Endodermal cell (in vitro differentiated cells): ENCODE measurements around the gene WASHC4. TPM values are rescaled to one million over a fixed set of nuclear protein-coding genes. Genes with fewer than 3 reads are reported as not detected.

Experiments
- DNase-seq: peaks from one replicate; pipeline ENCODE4 v3.0.0-alpha.2; 2017
- H3K27ac ChIP-seq: 2 replicates; pipeline ENCODE4 v1.5.1; 2013; ENCODE audit warnings: mild to moderate bottlenecking, low read depth, low read length, moderate library complexity
- H3K27me3 ChIP-seq: 2 replicates; pipeline ENCODE4 v1.6.1; 2013; ENCODE audit warnings: mild to moderate bottlenecking, low read length, moderate library complexity; ENCODE audit not compliant: insufficient read depth, control insufficient read depth, poor library complexity, severe bottlenecking
- H3K36me3 ChIP-seq: 2 replicates; pipeline ENCODE4 v1.7.0; 2013; ENCODE audit warnings: mild to moderate bottlenecking, low read length, moderate library complexity; ENCODE audit not compliant: control insufficient read depth, insufficient read depth
- H3K4me1 ChIP-seq: one replicate; pipeline ENCODE4 v1.7.0; 2013; ENCODE audit warnings: low read length; ENCODE audit not compliant: control insufficient read depth, insufficient read depth
- H3K4me3 ChIP-seq: 2 replicates; pipeline ENCODE4 v1.5.1; 2013; ENCODE audit warnings: mild to moderate bottlenecking, low read length, moderate library complexity
- H3K9ac ChIP-seq: 2 replicates; pipeline ENCODE4 v1.6.1; 2013; ENCODE audit warnings: mild to moderate bottlenecking, low read length, moderate library complexity; ENCODE audit not compliant: poor library complexity, severe bottlenecking; ENCODE audit errors: extremely low read depth
- H3K9me3 ChIP-seq: 2 replicates; pipeline ENCODE4 v1.6.1; 2013; ENCODE audit warnings: mild to moderate bottlenecking, low read length, moderate library complexity; ENCODE audit not compliant: control insufficient read depth
- H3K27ac Mint-ChIP-seq: 2 replicates; pipeline ENCODE4 v1.8.0; 2020; ENCODE audit warnings: mixed read lengths
- H3K27me3 Mint-ChIP-seq: 2 replicates; pipeline ENCODE4 v1.8.0; 2021; ENCODE audit warnings: mild to moderate bottlenecking, mixed read lengths; ENCODE audit not compliant: insufficient read depth
- H3K36me3 Mint-ChIP-seq: 2 replicates; pipeline ENCODE4 v1.8.0; 2020; ENCODE audit warnings: low read depth, mixed read lengths
- H3K4me1 Mint-ChIP-seq: 2 replicates; pipeline ENCODE4 v1.8.0; 2020; ENCODE audit warnings: mixed read lengths
- H3K4me3 Mint-ChIP-seq: 2 replicates; pipeline ENCODE4 v1.8.0; 2020; ENCODE audit warnings: mild to moderate bottlenecking, moderate library complexity, mixed read lengths
- H3K9me3 Mint-ChIP-seq: 2 replicates; pipeline ENCODE4 v1.8.0; 2020; ENCODE audit warnings: mild to moderate bottlenecking, mixed read lengths
- CTCF ChIP-seq: fragments of 200-600 bp; sonication (generic); conservative IDR thresholded peaks from 2 replicates; pipeline ENCODE4 v1.5.0; 2021; ENCODE audit warnings: antibody characterized with exemption, mild to moderate bottlenecking
- WGBS, 2 experiments: methylation state at CpG; one replicate each; pipeline versions ENCODE4 v1.1.5 to v1.1.7; 2013; ENCODE audit warnings: missing lambda C conversion rate in 2 of 2, mixed read lengths in 1 of 2; ENCODE audit not compliant: insufficient coverage in 1 of 2, insufficient read length in 1 of 2; 5-methylcytosine and 5-hydroxymethylcytosine counted together
- total RNA-seq, 2 donors: library from RNA; stranded (reverse); fragmentation: NEBNext Ultra II Directional in 1 of 2; extraction: Animal tissue kit (Norgen Biotek cat#: 25700) in 1 of 2; gene quantifications; 2 replicates in 1 of 2; 3 replicates in 1 of 2; pipeline ENCODE4 v1.2.1, GENCODE V29; 2021

The WASHC4 gene
- total RNA-seq, 2 donors from 2014 or later, result 39.7 to 40.6 TPM

- WGBS, 2 experiments, result 96 to 98% methylated on average over 5 of the region's 6 CpGs
- no peak for DNase-seq
- TF ChIP-seq CTCF, result no peak
- Histone ChIP-seq H3K27ac (no peak overlapping the region), H3K4me1 (peaks cover 4% of the 10 kb centered on the region), H3K27me3 (no peaks in the 10 kb centered on the region), H3K36me3 (peaks cover 30% of the 10 kb centered on the region), H3K9ac (no peak overlapping the region), H3K4me3 (no peak overlapping the region), H3K9me3 (no peaks in the 10 kb centered on the region)
- peaks cover 7% of the 10 kb centered on the region for H3K4me1 Mint-ChIP-seq
- peaks cover 56% of the 10 kb centered on the region for H3K36me3 Mint-ChIP-seq
- H3K9me3 Mint-ChIP-seq, result no peaks in the 10 kb centered on the region
- H3K27me3 Mint-ChIP-seq, result no peaks in the 10 kb centered on the region
- no peak overlapping the region for H3K4me3 Mint-ChIP-seq
- H3K27ac Mint-ChIP-seq, result no peak overlapping the region
Measured at GRCh38 chr12:105214148-105214547, 106.6 kb downstream of the WASHC4 start.

DNA sequence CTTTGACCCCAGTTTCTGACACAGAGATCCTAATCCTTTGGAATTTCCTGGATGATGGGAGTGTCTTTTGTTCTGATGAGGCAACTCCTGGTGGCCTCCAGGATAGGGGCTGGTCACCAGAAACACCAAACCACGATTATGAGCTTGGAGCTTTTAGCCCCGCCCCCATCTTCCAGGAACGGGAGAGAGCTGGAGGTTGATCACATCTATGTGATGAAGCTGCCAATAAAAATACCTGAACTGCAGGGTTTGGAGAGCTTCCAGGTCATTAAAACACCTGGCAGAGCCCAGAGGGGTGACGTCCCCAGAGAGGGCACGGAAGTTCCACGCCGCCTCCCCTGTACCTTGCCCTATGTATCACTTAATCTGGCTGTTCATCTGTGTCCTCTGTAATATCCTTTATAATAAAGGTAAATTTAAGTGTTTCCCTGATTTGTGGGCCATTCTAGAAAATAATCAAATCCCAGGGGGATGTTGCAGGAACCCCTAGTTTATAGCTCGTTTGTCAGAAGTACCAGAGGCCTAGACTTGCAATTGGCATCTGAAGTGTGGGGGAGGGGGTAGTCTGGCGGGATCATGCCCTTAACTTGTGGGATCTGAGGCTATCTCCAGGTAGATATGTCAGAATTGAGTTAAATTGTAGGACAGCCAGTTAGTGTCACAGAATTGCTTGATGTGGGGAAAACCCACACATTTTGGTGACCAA lies 107.3 kb downstream of the WASHC4 start:
- Histone ChIP-seq H3K4me3 (no peak overlapping the region), H3K27ac (no peak overlapping the region), H3K36me3 (peaks cover 30% of the 10 kb centered on the region), H3K9ac (no peak overlapping the region), H3K9me3 (no peaks in the 10 kb centered on the region), H3K4me1 (peaks cover 4% of the 10 kb centered on the region), H3K27me3 (no peaks in the 10 kb centered on the region)
- peaks cover 53% of the 10 kb centered on the region for H3K36me3 Mint-ChIP-seq
- no peak overlapping the region for H3K27ac Mint-ChIP-seq
- H3K9me3 Mint-ChIP-seq, result no peaks in the 10 kb centered on the region
- peaks cover 7% of the 10 kb centered on the region for H3K4me1 Mint-ChIP-seq
- TF ChIP-seq CTCF, result no peak
- no peaks in the 10 kb centered on the region for H3K27me3 Mint-ChIP-seq
- no peak overlapping the region for H3K4me3 Mint-ChIP-seq
- WGBS, 2 experiments, result 83 to 92% methylated on average over 6 to 9 of the region's 9 CpGs
- DNase-seq, result no peak

DNA sequence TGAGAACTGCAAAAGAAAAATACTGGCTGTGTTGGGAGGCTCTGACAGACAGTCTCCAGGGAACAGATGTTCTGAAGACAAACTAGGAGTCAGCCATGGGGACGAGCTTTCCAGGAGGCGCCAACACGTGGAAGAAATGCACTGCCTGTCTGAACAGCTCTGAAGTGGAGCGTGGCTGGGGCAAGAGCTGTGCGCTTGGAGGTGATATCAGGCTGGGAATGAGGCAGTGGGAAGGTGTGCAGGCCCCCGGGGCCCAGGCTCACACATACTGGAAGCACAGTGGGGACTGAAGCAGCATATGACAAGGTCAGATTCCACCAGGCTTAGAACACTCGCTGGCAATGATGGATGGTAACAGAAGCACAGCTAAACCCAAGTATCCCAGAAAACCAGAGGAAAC lies 110.9 kb downstream of the WASHC4 start:
- no peak overlapping the region for H3K4me3 Mint-ChIP-seq
- peaks cover 6% of the 10 kb centered on the region for H3K4me1 Mint-ChIP-seq
- TF ChIP-seq CTCF, result no peak
- Histone ChIP-seq H3K4me3 (no peak overlapping the region), H3K4me1 (peaks cover 4% of the 10 kb centered on the region), H3K27ac (no peak overlapping the region), H3K9ac (no peak overlapping the region), H3K27me3 (no peaks in the 10 kb centered on the region), H3K36me3 (peaks cover 22% of the 10 kb centered on the region), H3K9me3 (no peaks in the 10 kb centered on the region)
- peaks cover 39% of the 10 kb centered on the region for H3K36me3 Mint-ChIP-seq
- 88% methylated on average over 7 of the region's 7 CpGs for WGBS, 2 experiments
- H3K9me3 Mint-ChIP-seq, result no peaks in the 10 kb centered on the region
- no peak overlapping the region for H3K27ac Mint-ChIP-seq
- H3K27me3 Mint-ChIP-seq, result no peaks in the 10 kb centered on the region
- no peak for DNase-seq

Other genes starting within 250 kb of the WASHC4 start
- 1 to 10 TPM; 1.9 to 2.3 TPM for gene SLC41A2, start 149.4 kb upstream of the WASHC4 start, total RNA-seq
- 10 to 100 TPM; 26.1 to 29.1 TPM for gene NOPCHAP1, start 121.4 kb upstream of the WASHC4 start, total RNA-seq
- under 1 TPM; 0.22 to 0.27 TPM for gene ALDH1L2, start 23.3 kb upstream of the WASHC4 start, total RNA-seq
- 10 to 100 TPM; 31.8 to 35.2 TPM for gene APPL2, start 128.4 kb downstream of the WASHC4 start, total RNA-seq
- 10 to 100 TPM; 43.7 to 57.0 TPM for gene C12orf75, start 223.0 kb downstream of the WASHC4 start, total RNA-seq